AG04450 (cell line): ENCODE results near the gene PRPF19. TPM values are rescaled to one million over a fixed set of nuclear protein-coding genes. Genes with fewer than 3 reads are reported as not detected.
A peak's percentile ranks its signal among the peaks of the same experiment; 100 is the strongest.

ENCODE experiments used
- CTCF ChIA-PET: fragments of 300-600, 350-600 bp; formaldehyde crosslinking; extraction: SDS; loops from one replicate; lab custom pipeline; 2022; ENCODE audit warnings: antibody characterized with exemption, inconsistent platforms; lab: Charles Lee
- POLR2A ChIA-PET: fragments of 350-600 bp; formaldehyde crosslinking; extraction: SDS; loops from one replicate; lab custom pipeline; 2021; ENCODE audit warnings: antibody characterized with exemption, inconsistent platforms; lab: Yijun Ruan, JAX
- DNase-seq: peaks from one replicate; pipeline ENCODE4 v3.0.0-alpha.2; 2011; ENCODE audit warnings: low read depth, low spot score
- H3K27ac ChIP-seq: one replicate; pipeline ENCODE4 v1.5.1; 2012; ENCODE audit warnings: low read depth, low read length, control low read depth
- H3K27me3 ChIP-seq: one replicate; pipeline ENCODE4 v1.6.0; 2012; ENCODE audit warnings: low read length; ENCODE audit not compliant: control insufficient read depth, insufficient read depth
- H3K4me3 ChIP-seq: 2 replicates; pipeline ENCODE4 v1.5.1; 2011; ENCODE audit warnings: mild to moderate bottlenecking, low read depth, low read length, control low read depth
- H3K9me3 ChIP-seq: 2 replicates; pipeline ENCODE4 v1.5.1; 2012; ENCODE audit warnings: low read length; ENCODE audit not compliant: control insufficient read depth, insufficient read depth
- CTCF ChIP-seq: IDR thresholded peaks from 2 replicates; pipeline ENCODE4 v1.5.1; 2011; ENCODE audit warnings: low read depth, low read length, control low read depth, inconsistent platforms
- polyA plus RNA-seq: library from polyadenylated mRNA; depleted of rRNA; stranded (reverse); fragments of >200 nt; gene quantifications from 2 replicates; pipeline ENCODE4 v1.2.3, GENCODE V29; 2011

Gene PRPF19
- polyA plus RNA-seq, 1 experiment: 25.1 TPM

- CTCF ChIA-PET: no interaction called here
- peak overlapping the region; percentile 11 for H3K27ac ChIP-seq
- no peaks in the 10 kb centered on the region for H3K27me3 ChIP-seq
- DNase-seq: no peak
- no peak overlapping the region for H3K4me3 ChIP-seq
- H3K9me3 ChIP-seq: no peaks in the 10 kb centered on the region
- POLR2A ChIA-PET: no interaction called here
- TF ChIP-seq CTCF: no peak
Measured at GRCh38 chr11:60932605-60933356, 26.4 kb upstream of the PRPF19 start.

- H3K27me3 ChIP-seq: no peaks in the 10 kb centered on the region
- ChIA-PET POLR2A (interaction anchor here (0.8 kb wide), 1 partner anchor 230 kb away, joined by 3 read pairs; no protein-coding TSS in a partner anchor), CTCF (interaction anchor here (0.9 kb wide), 1 partner anchor 32 kb away, joined by 3 read pairs; no protein-coding TSS in a partner anchor)
- no peak overlapping the region for H3K4me3 ChIP-seq
- DNase-seq: no peak
- H3K9me3 ChIP-seq: no peaks in the 10 kb centered on the region
- no peak for TF ChIP-seq CTCF
- H3K27ac ChIP-seq: no peak overlapping the region
Measured at GRCh38 chr11:60931917-60932316, 25.5 kb upstream of the PRPF19 start.

GRCh38 chr11:60930394-60930793, 24.0 kb upstream of the PRPF19 start:
- Histone ChIP-seq H3K27me3 (no peaks in the 10 kb centered on the region), H3K27ac (no peak overlapping the region), H3K9me3 (no peaks in the 10 kb centered on the region), H3K4me3 (no peak overlapping the region)
- DNase-seq: no peak
- POLR2A ChIA-PET: no interaction called here
- CTCF ChIA-PET: no interaction called here
- TF ChIP-seq CTCF: no peak

GRCh38 chr11:60929764-60930163, 23.4 kb upstream of the PRPF19 start:
- no peak for TF ChIP-seq CTCF
- H3K4me3 ChIP-seq: no peak overlapping the region
- POLR2A ChIA-PET: no interaction called here
- H3K27me3 ChIP-seq: no peaks in the 10 kb centered on the region
- CTCF ChIA-PET: no interaction called here
- no peaks in the 10 kb centered on the region; the same call in 1 of the 2 replicates for H3K9me3 ChIP-seq
- H3K27ac ChIP-seq: no peak overlapping the region
- DNase-seq: no peak

GRCh38 chr11:60928563-60929001, 22.2 kb upstream of the PRPF19 start:
- no peak for DNase-seq
- no peaks in the 10 kb centered on the region for H3K27me3 ChIP-seq
- no peak overlapping the region for H3K27ac ChIP-seq
- ChIA-PET CTCF (interaction anchor here (1.0 to 1.5 kb wide), 2 partner anchors 12 to 29 kb away, joined by 4 read pairs; no protein-coding TSS in a partner anchor), POLR2A (no interaction called here)
- TF ChIP-seq CTCF: no peak
- H3K4me3 ChIP-seq: no peak overlapping the region
- no peaks in the 10 kb centered on the region; the same call in 1 of the 2 replicates for H3K9me3 ChIP-seq
